SK-N-SH treated with all-trans-retinoic acid at 6 μM for 48 hours (cell line): ENCODE measurements around the gene CFAP90.

ENCODE experiments used
- ATAC-seq: fragments of 200-7000 bp; cut with Tn5 transposase; 3 replicates; pipeline ENCODE4 v1.9.1; 2020; ENCODE audit warnings: mild to moderate bottlenecking, moderate library complexity
- ARNTL ChIP-seq: fragments of 450-650 bp; formaldehyde crosslinking; IDR thresholded peaks from 2 replicates; pipeline ENCODE4 v1.5.0; 2020; ENCODE audit warnings: low read depth, mild to moderate bottlenecking, moderate library complexity, borderline replicate concordance
- BACH2 ChIP-seq: fragments of 250-450 bp; sonication (Bioruptor Pico); IDR thresholded peaks from 2 replicates; pipeline ENCODE4 v1.9.0; 2021; ENCODE audit warnings: mild to moderate bottlenecking, borderline replicate concordance
- CREB5 ChIP-seq: fragments of 250-450 bp; sonication (Bioruptor Pico); IDR thresholded peaks from 2 replicates; pipeline ENCODE4 v1.5.1; 2020; ENCODE audit warnings: low read depth, mild to moderate bottlenecking, moderate library complexity
- CSDC2 ChIP-seq: fragments of 250-450 bp; sonication (Bioruptor Pico); IDR thresholded peaks from 2 replicates; pipeline ENCODE4 v1.5.0; 2020; ENCODE audit warnings: mild to moderate bottlenecking, moderate library complexity
- CSRNP3 ChIP-seq: fragments of 250-450 bp; sonication (Bioruptor Pico); IDR thresholded peaks from 2 replicates; pipeline ENCODE4 v1.5.1; 2021; ENCODE audit warnings: mild to moderate bottlenecking, moderate library complexity
- ESRRG ChIP-seq: fragments of 250-450 bp; sonication (Bioruptor Pico); IDR thresholded peaks from 2 replicates; pipeline ENCODE4 v1.6.1; 2021; ENCODE audit warnings: mild to moderate bottlenecking
- GLIS3 ChIP-seq: fragments of 250-450 bp; sonication (Bioruptor Pico); IDR thresholded peaks from 2 replicates; pipeline ENCODE4 v1.5.0; 2020; ENCODE audit warnings: mild to moderate bottlenecking, moderate library complexity
- ISL1 ChIP-seq: fragments of 250-450 bp; sonication (Bioruptor Pico); IDR thresholded peaks from 2 replicates; pipeline ENCODE4 v2.1.2; 2022; ENCODE audit warnings: mild to moderate bottlenecking, moderate library complexity
- OSR1 ChIP-seq: fragments of 250-450 bp; sonication (Bioruptor Pico); IDR thresholded peaks from 2 replicates; pipeline ENCODE4 v1.8.0; 2022; ENCODE audit warnings: moderate library complexity, mild to moderate bottlenecking, inconsistent platforms
- PPARA ChIP-seq: fragments of 250-450 bp; sonication (Bioruptor Pico); IDR thresholded peaks from 2 replicates; pipeline ENCODE4 v1.5.0; 2020; ENCODE audit warnings: mild to moderate bottlenecking, borderline replicate concordance
- RARB ChIP-seq: fragments of 250-450 bp; sonication (Bioruptor Pico); IDR thresholded peaks from 2 replicates; pipeline ENCODE4 v1.8.0; 2021; ENCODE audit warnings: mild to moderate bottlenecking, moderate library complexity
- TCF4 ChIP-seq: fragments of 250-450 bp; sonication (Bioruptor Pico); IDR thresholded peaks from 2 replicates; pipeline ENCODE4 v1.8.0; 2021; ENCODE audit warnings: mild to moderate bottlenecking, moderate library complexity, borderline replicate concordance
- ZC3H10 ChIP-seq: fragments of 250-450 bp; sonication (Bioruptor Pico); IDR thresholded peaks from 2 replicates; pipeline ENCODE4 v1.5.1; 2021; ENCODE audit warnings: mild to moderate bottlenecking, moderate library complexity
- ZFP3 ChIP-seq: fragments of 250-450 bp; sonication (Bioruptor Pico); IDR thresholded peaks from 2 replicates; pipeline ENCODE4 v1.5.0; 2020; ENCODE audit warnings: mild to moderate bottlenecking, moderate library complexity
- ZFP30 ChIP-seq: fragments of 450-650 bp; formaldehyde crosslinking; IDR thresholded peaks from 2 replicates; pipeline ENCODE4 v1.5.0; 2022; ENCODE audit warnings: mild to moderate bottlenecking, moderate library complexity
- ZNF565 ChIP-seq: fragments of 450-650 bp; formaldehyde crosslinking; conservative IDR thresholded peaks from 2 replicates; pipeline ENCODE4 v1.5.0; 2020; ENCODE audit warnings: low read depth, mild to moderate bottlenecking, moderate library complexity
- ZNF70 ChIP-seq: fragments of 450-650 bp; formaldehyde crosslinking; IDR thresholded peaks from 2 replicates; pipeline ENCODE4 v1.5.0; 2020; ENCODE audit warnings: mild to moderate bottlenecking, moderate library complexity
- ZNF8 ChIP-seq: fragments of 450-650 bp; formaldehyde crosslinking; IDR thresholded peaks from 2 replicates; pipeline ENCODE4 v1.5.0; 2020; ENCODE audit warnings: mild to moderate bottlenecking, moderate library complexity
- TF ChIP-seq, protein P1 (sequence below): fragments of 250-450 bp; sonication (Bioruptor Pico); IDR thresholded peaks from 2 replicates; pipeline ENCODE4 v1.5.0; 2020; ENCODE audit warnings: mild to moderate bottlenecking, moderate library complexity
- TF ChIP-seq, protein P2 (sequence below): fragments of 250-450 bp; sonication (Bioruptor Pico); IDR thresholded peaks from 2 replicates; pipeline ENCODE4 v1.8.0; 2020; ENCODE audit warnings: mild to moderate bottlenecking, moderate library complexity, borderline replicate concordance

CFAP90 gene

DNA sequence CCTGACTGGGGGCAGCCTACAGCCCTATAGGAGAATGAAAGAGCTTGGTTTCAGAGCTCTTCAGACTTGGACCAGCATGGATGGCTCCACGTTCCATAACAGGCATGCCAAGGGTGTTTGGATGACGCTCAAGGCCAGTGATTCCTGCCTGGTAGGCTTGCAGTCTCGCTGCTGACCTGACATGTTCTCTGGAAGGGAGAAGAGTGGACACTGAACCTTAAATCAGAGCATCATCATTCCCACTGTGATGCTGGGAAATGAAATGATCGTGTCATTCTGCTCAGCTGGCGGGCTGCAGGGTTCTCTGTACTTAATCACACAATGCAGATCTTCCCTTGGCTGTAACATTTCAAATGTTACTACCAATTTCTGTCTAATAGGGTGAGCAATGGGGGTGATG lies 57.0 kb downstream of the CFAP90 start:
- TF ChIP-seq TCF4 (CRISPR knock-in tag) (no peak), ISL1 (CRISPR knock-in tag) (no peak), CREB5 (CRISPR knock-in tag) (no peak), GLIS3 (CRISPR knock-in tag) (no peak), ZNF8 (CRISPR knock-in tag) (no peak), ZC3H10 (CRISPR knock-in tag) (no peak), PPARA (CRISPR knock-in tag) (no peak), CSDC2 (CRISPR knock-in tag) (no peak), RARB (CRISPR knock-in tag) (no peak), ZFP3 (no peak), BACH2 (no peak), ZNF70 (no peak), ESRRG (CRISPR knock-in tag) (no peak), OSR1 (CRISPR knock-in tag) (no peak), ARNTL (CRISPR knock-in tag) (no peak), ZNF565 (no peak), ZFP30 (CRISPR knock-in tag) (no peak)
- TF ChIP-seq, protein P1, sequence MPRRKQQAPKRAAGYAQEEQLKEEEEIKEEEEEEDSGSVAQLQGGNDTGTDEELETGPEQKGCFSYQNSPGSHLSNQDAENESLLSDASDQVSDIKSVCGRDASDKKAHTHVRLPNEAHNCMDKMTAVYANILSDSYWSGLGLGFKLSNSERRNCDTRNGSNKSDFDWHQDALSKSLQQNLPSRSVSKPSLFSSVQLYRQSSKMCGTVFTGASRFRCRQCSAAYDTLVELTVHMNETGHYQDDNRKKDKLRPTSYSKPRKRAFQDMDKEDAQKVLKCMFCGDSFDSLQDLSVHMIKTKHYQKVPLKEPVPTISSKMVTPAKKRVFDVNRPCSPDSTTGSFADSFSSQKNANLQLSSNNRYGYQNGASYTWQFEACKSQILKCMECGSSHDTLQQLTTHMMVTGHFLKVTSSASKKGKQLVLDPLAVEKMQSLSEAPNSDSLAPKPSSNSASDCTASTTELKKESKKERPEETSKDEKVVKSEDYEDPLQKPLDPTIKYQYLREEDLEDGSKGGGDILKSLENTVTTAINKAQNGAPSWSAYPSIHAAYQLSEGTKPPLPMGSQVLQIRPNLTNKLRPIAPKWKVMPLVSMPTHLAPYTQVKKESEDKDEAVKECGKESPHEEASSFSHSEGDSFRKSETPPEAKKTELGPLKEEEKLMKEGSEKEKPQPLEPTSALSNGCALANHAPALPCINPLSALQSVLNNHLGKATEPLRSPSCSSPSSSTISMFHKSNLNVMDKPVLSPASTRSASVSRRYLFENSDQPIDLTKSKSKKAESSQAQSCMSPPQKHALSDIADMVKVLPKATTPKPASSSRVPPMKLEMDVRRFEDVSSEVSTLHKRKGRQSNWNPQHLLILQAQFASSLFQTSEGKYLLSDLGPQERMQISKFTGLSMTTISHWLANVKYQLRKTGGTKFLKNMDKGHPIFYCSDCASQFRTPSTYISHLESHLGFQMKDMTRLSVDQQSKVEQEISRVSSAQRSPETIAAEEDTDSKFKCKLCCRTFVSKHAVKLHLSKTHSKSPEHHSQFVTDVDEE (CRISPR knock-in tag), result no peak
- no peak for ATAC-seq

- ATAC-seq, result no peak
- no peak for TF ChIP-seq RARB (CRISPR knock-in tag)
- TF ChIP-seq CSRNP3 (CRISPR knock-in tag), result no peak
- TF ChIP-seq BACH2, result no peak
- TF ChIP-seq GLIS3 (CRISPR knock-in tag), result no peak
- TF ChIP-seq TCF4 (CRISPR knock-in tag), result no peak
- TF ChIP-seq OSR1 (CRISPR knock-in tag), result no peak
- TF ChIP-seq ZNF565, result no peak
- no peak for TF ChIP-seq ZC3H10 (CRISPR knock-in tag)
- TF ChIP-seq ZFP30 (CRISPR knock-in tag), result no peak
- TF ChIP-seq, protein P2, sequence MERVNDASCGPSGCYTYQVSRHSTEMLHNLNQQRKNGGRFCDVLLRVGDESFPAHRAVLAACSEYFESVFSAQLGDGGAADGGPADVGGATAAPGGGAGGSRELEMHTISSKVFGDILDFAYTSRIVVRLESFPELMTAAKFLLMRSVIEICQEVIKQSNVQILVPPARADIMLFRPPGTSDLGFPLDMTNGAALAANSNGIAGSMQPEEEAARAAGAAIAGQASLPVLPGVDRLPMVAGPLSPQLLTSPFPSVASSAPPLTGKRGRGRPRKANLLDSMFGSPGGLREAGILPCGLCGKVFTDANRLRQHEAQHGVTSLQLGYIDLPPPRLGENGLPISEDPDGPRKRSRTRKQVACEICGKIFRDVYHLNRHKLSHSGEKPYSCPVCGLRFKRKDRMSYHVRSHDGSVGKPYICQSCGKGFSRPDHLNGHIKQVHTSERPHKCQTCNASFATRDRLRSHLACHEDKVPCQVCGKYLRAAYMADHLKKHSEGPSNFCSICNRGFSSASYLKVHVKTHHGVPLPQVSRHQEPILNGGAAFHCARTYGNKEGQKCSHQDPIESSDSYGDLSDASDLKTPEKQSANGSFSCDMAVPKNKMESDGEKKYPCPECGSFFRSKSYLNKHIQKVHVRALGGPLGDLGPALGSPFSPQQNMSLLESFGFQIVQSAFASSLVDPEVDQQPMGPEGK, result no peak
- no peak for TF ChIP-seq CREB5 (CRISPR knock-in tag)
- TF ChIP-seq, protein P1 (CRISPR knock-in tag), result no peak
- no peak for TF ChIP-seq ZFP3
These were observed 61.4 kb downstream of the CFAP90 start for GRCh38 chr5:7789567-7789966.
